Retina (tissue), 1 donor: Measurements from ENCODE around the gene AURKAIP1.
A peak's percentile ranks its signal among the peaks of the same experiment; 100 is the strongest.
"Not testable (repeated sequence)": the region's sequence is repeated elsewhere in the genome, so short reads cannot be mapped to it uniquely, and the experiment has no call there.

Experiments
- DNase-seq: peaks from one replicate; pipeline ENCODE4 v3.0.0-alpha.2; 2016

Gene AURKAIP1

GRCh38 chr1:1385339-1385738 is 10.3 kb upstream of the AURKAIP1 start:
- DNase-seq: not testable (repeated sequence)

GRCh38 chr1:1381294-1381693 is 6.3 kb upstream of the AURKAIP1 start:
- DNase-seq: no peak

- no peak for DNase-seq
Measured at GRCh38 chr1:1380860-1381259, 5.9 kb upstream of the AURKAIP1 start.

- DNase-seq: no peak
Measured at GRCh38 chr1:1377540-1378205, 2.7 kb upstream of the AURKAIP1 start.

DNA sequence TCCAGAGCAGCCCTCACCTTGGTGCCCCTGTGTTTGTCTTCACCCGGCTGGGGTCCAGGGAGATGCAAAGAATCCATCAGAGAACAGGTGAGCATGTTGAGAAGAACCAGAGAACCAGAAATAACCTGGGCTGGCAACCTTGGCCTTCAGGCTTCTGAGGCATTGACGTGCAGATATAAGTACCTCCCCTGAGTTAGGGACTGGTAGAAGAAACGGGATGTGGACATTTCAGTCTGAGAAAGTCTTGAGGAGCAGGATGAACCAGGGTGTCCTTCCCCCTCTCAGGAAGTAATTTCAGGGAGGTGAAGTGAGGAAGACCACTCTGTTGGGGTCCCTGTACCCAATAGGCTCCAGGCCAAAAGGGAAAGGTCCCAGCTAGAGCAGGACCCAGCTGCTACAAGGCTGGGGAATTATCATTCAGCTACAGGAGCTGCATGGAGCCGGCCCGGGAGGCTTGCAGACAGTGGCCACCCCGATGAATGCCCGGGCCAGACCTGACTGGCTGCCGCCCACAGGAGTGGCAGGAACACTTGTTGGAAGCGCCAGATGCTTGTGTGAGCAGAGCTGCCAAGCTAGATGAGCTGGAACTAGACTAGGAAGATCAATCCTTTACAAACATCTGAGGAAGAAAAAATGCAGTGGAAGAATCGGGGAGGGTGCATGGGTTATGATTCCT is 1.7 kb upstream of the AURKAIP1 start:
- DNase-seq: no peak

DNA sequence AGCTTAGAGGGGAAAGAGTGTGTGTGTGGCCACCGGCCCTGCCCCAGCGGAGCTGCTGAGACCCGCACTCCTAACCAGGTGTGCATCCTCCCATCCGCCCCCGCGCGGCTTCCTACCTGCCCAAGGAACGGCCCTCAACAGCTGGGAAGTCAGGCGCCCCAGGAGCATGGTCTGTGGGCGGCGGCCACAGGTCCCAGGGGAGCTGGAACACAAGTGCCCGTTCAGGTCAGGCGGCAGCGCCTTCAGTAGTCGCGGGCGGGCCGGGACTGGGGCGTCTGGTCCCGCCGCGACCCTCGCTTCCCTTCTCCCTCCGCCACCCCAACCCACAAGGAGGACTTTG is 448 bp downstream of the AURKAIP1 start:
- no peak for DNase-seq

DNA sequence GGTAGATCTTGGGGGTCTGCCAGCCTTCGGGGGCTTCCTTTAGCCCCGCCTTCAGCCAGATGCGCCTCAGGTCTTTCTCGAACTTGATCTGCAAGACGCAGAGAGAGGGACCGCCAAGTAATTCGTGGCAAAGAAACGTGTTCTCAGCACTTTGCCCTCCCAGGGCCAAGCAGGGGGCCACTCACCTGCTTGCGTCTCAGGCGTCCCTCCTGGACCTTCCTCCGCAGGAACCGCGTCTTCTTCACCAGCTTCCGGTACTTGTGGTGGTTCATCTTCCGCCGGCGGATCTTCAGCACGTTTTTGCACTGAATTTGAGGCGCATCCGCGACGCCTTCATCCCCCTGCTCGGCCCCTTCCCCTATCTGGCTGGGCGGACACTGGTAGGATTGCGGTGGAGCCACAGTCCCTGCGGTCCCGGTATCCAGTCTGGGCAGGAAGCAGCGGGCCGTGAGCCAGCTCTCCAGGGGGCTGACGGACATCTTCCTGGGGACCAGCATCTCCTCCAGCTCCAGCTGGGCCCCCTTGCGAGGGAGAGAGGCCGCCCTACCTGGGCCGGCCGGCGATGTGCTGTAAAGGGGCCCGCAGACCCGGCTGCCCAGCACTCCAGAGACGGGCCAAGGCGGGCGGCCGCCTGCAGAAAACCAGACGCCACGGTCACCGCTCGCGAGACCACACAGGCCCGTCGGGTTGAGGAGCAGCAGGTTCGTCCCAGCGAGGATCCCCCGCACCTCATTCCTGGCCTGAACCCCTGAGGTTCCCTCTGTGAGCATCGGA is 1.0 kb downstream of the AURKAIP1 start:
- DNase-seq: no peak

GRCh38 chr1:1373051-1373814 is 1.8 kb downstream of the AURKAIP1 start:
- no peak for DNase-seq

DNA sequence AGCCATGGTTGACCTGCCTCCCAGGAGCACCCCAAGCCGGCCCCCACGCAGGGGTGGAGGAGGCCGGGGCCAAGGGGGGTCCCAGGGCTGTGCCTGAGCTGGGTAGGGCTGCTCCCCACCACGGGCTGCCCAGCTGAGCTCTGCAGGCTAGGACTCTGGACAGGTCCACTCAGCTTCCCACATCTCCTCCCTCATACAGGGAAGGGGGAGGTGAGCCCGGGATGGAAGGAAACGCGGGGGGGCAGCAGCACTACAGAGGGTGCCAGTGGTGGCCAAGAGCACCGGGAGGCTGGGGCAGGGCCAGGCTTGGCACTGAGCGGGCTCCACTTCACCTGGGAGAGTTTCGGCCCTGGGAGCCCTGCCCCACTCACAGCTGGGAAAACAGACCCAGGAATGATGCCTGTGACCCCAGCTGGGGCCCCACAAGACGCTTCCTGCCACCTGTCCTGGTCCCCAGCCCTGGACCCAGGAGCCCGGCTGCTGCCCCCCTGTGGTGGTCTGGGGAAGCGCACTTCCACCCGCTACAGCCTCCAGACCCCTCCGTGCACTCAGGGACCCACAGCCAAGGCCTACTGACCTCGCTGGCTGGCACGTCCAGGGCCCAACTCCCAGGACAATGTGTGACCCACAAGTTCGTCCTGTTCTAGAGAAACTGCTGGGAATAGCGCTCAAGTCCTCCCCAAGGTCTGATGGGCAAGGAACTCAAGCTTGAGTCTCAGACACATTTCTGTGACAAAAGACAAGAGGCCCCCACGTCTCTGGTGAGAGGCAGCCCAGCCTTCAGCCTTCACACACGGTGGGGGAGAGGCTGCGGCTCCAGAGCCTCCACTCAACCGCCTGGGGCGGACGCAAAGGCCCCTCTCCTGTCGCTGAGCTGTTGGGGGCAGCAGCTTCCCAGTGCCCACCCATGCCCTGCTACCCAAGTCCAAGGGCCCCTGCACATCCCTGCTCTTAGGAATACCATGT is 3.0 kb downstream of the AURKAIP1 start:
- peak; percentile 87 for DNase-seq

- no peak for DNase-seq
Measured at GRCh38 chr1:1371364-1371745, 3.7 kb downstream of the AURKAIP1 start.

DNA sequence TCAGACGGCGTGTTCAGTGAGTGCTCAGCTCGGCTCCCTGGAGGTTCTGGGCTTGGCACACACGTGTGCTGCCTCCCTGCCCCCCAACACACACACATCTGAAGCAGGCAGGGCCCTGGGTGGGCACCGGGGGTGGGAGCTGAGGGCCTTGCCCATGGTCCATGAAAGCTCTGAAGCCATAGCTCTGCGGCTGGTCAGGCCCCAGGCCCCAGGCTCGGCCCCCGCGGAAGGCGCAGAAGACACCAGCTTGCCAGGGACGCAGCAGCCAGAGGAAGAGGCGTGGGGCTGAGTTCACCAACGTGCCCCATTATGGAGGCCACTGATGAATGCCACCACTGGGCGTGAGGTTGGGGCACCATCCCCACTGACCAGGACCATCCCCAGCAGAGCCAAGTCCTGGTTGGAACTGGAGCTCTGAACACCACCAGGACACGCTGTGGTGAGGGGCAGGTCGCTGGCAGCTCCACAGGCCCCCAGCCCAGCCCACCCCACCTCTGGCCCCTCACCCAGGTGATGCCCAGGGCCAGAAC is 4.2 kb downstream of the AURKAIP1 start:
- DNase-seq: no peak

- DNase-seq: not testable (repeated sequence)
Measured at GRCh38 chr1:1370094-1370493, 4.9 kb downstream of the AURKAIP1 start.

DNA sequence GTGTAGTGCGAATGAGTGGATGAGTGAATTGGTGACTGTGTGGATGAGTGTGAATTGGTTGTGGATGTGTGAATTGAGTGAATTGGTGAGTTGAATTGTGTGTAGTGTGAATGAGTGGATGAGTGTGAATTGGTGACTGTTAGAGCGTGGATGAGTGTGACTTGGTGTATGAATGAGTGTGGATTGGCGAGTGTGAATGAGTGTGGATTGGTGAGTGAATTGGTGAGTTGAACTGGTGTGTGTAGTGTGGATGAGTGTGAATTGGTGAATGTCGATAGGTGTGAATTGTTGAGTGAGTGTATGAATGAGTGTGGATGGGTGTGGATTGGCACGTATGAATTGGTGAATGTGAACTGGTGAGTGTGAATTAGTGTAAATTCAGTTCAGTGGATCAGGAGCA is 7.7 kb downstream of the AURKAIP1 start:
- no peak for DNase-seq

DNA sequence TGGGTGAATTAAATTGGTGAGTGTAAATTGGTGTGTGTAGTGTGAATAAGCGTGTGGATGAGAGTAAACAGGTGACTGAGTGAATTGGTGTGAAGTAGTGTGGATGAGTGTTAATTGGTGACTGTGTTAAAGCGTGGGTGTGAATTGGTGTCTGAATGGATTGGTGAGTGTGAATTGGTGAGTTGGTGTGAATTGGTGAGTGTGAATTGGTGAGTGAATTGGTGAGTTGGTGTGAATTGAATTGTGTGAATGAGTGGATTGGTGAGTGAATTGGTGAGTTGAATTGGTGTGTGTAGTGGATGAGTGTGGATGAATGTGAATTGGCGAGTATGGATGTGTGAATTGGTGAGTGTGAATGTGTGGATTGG is 8.3 kb downstream of the AURKAIP1 start:
- no peak for DNase-seq

- DNase-seq: no peak
Measured at GRCh38 chr1:1365875-1366698, 8.9 kb downstream of the AURKAIP1 start.

GRCh38 chr1:1364266-1364665 is 10.7 kb downstream of the AURKAIP1 start:
- DNase-seq: no peak

DNA sequence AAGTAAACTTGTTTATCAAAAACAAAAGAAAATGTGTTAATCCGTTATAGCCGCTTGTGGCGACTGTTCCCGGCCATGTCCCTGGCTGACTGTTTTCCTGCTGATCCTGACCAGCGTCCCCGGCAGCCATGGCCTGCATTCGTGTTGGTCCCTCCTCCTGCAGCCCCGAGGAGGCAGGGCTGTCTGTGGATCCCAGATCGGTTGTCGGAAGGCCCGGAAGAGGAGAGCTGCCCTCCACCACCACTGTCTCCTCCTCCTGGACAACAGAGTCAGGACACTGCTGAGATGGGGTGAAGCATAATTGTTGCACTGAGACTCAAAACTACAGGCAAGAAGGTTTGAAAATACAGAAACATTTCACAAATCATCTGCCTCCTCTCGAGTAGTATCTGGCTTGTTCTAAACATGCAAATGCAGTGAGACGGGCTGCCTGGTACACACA is 13.0 kb downstream of the AURKAIP1 start:
- peak; percentile 66 for DNase-seq

- DNase-seq: peak; percentile 26
Measured at GRCh38 chr1:1361233-1361981, 13.6 kb downstream of the AURKAIP1 start.

DNA sequence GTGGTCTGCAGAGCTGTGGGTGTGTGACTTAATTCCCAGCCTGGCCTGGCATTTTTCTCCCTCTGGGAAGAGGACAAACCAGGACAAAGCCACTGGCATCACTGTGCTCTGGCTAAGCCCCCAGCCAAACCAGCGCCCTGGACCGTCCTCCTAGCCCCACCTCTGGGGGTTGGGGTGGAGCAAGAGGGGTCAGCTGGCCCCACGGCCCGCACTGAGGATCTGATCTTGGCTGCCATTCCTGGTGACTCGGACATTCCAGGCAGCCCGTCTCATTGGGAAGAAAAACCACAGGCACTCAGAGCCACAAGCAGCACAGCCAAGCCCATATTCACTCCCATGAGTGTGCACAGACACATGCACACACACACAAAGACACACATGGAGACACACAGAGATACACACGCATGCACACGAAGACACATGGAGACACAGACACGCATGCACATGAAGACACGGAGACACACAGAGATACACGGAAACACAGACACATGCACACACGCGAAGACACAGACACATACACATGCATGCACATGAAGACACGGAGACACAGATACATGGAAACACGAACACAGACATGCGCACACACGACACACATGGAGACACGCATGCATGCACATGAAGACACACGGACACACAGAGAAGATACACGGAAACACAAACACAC is 14.4 kb downstream of the AURKAIP1 start:
- DNase-seq: peak; percentile 26
